Uterus (tissue), 2 donors: ENCODE data around the gene EIF1AD.

Experiments
- POLR2A ChIP-seq, 2 donors: fragments of 450-650 bp; IDR thresholded peaks; one replicate each; pipeline ENCODE4 v1.6.1; 2016; ENCODE audit warnings: antibody characterized with exemption in 2 of 2, mild to moderate bottlenecking in 1 of 2, moderate library complexity in 1 of 2
- TF ChIP-seq, protein P1 (sequence below), 4 experiments: fragments of 200-600 bp in 2 of 4; fragments of 450-650 bp in 2 of 4; sonication (generic) in 2 of 4; IDR thresholded peaks; one replicate each; pipeline ENCODE4 v1.5.1; 2016 to 2019; ENCODE audit warnings: antibody characterized with exemption in 4 of 4, mild to moderate bottlenecking in 2 of 4, moderate library complexity in 1 of 4

DNA sequence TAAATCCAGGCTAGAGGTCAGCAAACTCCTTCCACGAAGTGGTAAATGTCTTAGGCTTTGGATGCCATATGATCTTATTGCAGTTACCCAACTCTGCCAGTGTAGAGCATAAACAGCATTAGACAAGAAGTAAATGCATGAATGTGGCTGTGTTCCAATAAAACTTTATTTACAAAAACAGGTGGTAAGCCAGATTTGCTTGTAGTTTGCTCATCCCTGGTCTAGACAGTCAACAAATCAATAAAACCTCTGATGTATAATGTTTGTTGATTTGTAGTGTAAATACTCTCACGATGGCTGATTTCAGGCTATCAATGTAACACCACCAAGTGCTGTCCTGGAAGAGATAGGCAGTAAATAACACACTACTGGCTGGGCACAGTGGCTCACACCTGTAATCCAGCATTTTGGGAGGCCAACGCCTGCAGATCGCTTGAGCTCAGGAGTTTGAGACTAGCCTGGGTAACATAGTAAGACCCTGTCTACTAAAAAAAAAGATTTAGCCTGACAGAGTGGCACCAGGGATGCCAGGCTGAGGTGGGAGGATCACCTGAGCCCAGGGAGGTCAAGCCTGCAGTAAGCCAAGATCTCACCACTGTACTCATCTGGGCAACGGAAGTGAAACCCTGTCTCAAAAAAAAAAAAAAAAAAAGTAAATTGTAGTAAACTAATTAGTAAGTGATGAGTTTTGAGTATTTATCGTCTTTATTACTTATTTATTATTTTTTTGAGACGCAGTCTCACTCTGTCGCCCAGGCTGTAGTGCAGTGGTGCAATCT lies 31.2 kb upstream of the EIF1AD start:
- TF ChIP-seq, protein P1, sequence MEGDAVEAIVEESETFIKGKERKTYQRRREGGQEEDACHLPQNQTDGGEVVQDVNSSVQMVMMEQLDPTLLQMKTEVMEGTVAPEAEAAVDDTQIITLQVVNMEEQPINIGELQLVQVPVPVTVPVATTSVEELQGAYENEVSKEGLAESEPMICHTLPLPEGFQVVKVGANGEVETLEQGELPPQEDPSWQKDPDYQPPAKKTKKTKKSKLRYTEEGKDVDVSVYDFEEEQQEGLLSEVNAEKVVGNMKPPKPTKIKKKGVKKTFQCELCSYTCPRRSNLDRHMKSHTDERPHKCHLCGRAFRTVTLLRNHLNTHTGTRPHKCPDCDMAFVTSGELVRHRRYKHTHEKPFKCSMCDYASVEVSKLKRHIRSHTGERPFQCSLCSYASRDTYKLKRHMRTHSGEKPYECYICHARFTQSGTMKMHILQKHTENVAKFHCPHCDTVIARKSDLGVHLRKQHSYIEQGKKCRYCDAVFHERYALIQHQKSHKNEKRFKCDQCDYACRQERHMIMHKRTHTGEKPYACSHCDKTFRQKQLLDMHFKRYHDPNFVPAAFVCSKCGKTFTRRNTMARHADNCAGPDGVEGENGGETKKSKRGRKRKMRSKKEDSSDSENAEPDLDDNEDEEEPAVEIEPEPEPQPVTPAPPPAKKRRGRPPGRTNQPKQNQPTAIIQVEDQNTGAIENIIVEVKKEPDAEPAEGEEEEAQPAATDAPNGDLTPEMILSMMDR (IDR thresholded peaks at IDR 0.05): no peak
- no peak for TF ChIP-seq POLR2A (IDR thresholded peaks at IDR 0.05)
